K562 (cell line): ENCODE data around the gene MAPKAPK3. TPM values are rescaled to one million over a fixed set of nuclear protein-coding genes. Genes with fewer than 3 reads are reported as not detected.
A peak's percentile ranks its signal among the peaks of the same experiment; 100 is the strongest.

ENCODE experiments used
- ATAC-seq: fragments of 200-7000 bp; cut with Tn5 transposase; 3 replicates; pipeline ENCODE4 v1.9.1; 2020; ENCODE audit warnings: moderate library complexity
- BruUV-seq: library from RNA; stranded (reverse); fragments of 400-500 nt; replicated peaks from 2 replicates; lab custom pipeline; 2021; lab: Mats Ljungman, UMichigan
- CTCF ChIA-PET: fragments of 300-600 bp; formaldehyde crosslinking; extraction: SDS; loops from one replicate; lab custom pipeline; 2021; ENCODE audit warnings: low intra/inter-chr PET ratio; lab: Yijun Ruan, JAX
- POLR2A ChIA-PET: fragments of 300-600, 350-650 bp; sonication (Branson Sonifier 250); formaldehyde crosslinking; extraction: SDS; loops from one replicate; lab custom pipeline; 2021; ENCODE audit warnings: antibody characterized with exemption, inconsistent platforms; lab: Yijun Ruan, JAX
- DNase-seq, 4 experiments: peaks; one replicate each; pipeline versions ENCODE4 v3.0.0 to v3.0.0-alpha.2; 2011 to 2018; ENCODE audit warnings: low spot score in 3 of 4, mixed read lengths in 3 of 4; ENCODE audit errors: extremely low read depth in 1 of 4
- FAIRE-seq: peaks from 2 replicates; lab custom pipeline; 2011; peaks lifted over from hg19 to GRCh38; lab: Jason Lieb, UNC
- H2AFZ ChIP-seq: 2 replicates; pipeline ENCODE4 v1.6.0; 2011; ENCODE audit warnings: low read depth, low read length, control low read depth, inconsistent platforms
- H3K27ac ChIP-seq: fragments of 200-600 bp; 3 replicates; pipeline ENCODE4 v1.8.0; 2011; ENCODE audit warnings: low read depth, mild to moderate bottlenecking, control low read depth, inconsistent platforms, low read length, moderate library complexity, mixed read lengths; ENCODE audit errors: extremely low read depth
- H3K27me3 ChIP-seq, 2 experiments: fragments of 300-600 bp in 1 of 2; 2 replicates in 1 of 2; 3 replicates in 1 of 2; pipeline versions ENCODE4 v1.6.0 to v1.8.0; 2011; ENCODE audit warnings: inconsistent platforms in 2 of 2, low read length in 2 of 2, mild to moderate bottlenecking in 1 of 2, mixed read lengths in 1 of 2, moderate library complexity in 1 of 2; ENCODE audit not compliant: control insufficient read depth in 2 of 2, insufficient read depth in 2 of 2
- H3K36me3 ChIP-seq: fragments of 300-600 bp; 3 replicates; pipeline ENCODE4 v1.8.0; 2011; ENCODE audit warnings: mild to moderate bottlenecking, low read length, inconsistent platforms; ENCODE audit not compliant: control insufficient read depth, insufficient read depth
- H3K4me1 ChIP-seq, 2 experiments: fragments of 200-600 bp in 1 of 2; replicated peaks in 1 of 2; 2 replicates in 1 of 2; 3 replicates in 1 of 2; pipeline versions ENCODE4 v1.5.1 to v1.8.0; 2011; ENCODE audit warnings: inconsistent platforms in 2 of 2, low read length in 2 of 2, mild to moderate bottlenecking in 1 of 2, mixed read lengths in 1 of 2, moderate library complexity in 1 of 2; ENCODE audit not compliant: control insufficient read depth in 2 of 2, insufficient read depth in 2 of 2
- H3K4me2 ChIP-seq: 2 replicates; pipeline ENCODE4 v1.6.1; 2011; ENCODE audit warnings: low read length, control low read depth, inconsistent platforms, mixed read lengths; ENCODE audit not compliant: insufficient read depth
- H3K4me3 ChIP-seq: fragments of 200-600 bp; sonication (generic), shearing (Covaris generic); 2 replicates; pipeline ENCODE4 v1.5.1; 2016; ENCODE audit warnings: control low read depth, inconsistent platforms
- H3K79me2 ChIP-seq: fragments of 200-600 bp; 3 replicates; pipeline ENCODE4 v1.8.0; 2011; ENCODE audit warnings: low read length, inconsistent platforms; ENCODE audit not compliant: control insufficient read depth, insufficient read depth
- H3K9ac ChIP-seq, 2 experiments: 2 replicates each; pipeline versions ENCODE4 v1.6.0 to v1.6.1; 2011; ENCODE audit warnings: low read depth in 2 of 2, low read length in 2 of 2, control low read depth in 1 of 2, inconsistent platforms in 1 of 2, mild to moderate bottlenecking in 1 of 2, mixed read lengths in 1 of 2; ENCODE audit not compliant: insufficient read depth in 1 of 2
- H3K9me1 ChIP-seq: one replicate; pipeline ENCODE4 v1.6.0; 2011; ENCODE audit warnings: inconsistent platforms, mild to moderate bottlenecking, low read length, moderate library complexity; ENCODE audit not compliant: control insufficient read depth, insufficient read depth
- H3K9me3 ChIP-seq: replicated peaks from 2 replicates; pipeline ENCODE4 v1.5.1; 2011; ENCODE audit warnings: low read depth, low read length, inconsistent platforms; ENCODE audit not compliant: control insufficient read depth, insufficient read depth
- H4K20me1 ChIP-seq: replicated peaks from 2 replicates; pipeline ENCODE4 v1.6.1; 2011; ENCODE audit warnings: low read length, inconsistent platforms, mixed read lengths; ENCODE audit not compliant: control insufficient read depth, insufficient read depth
- CHCHD3 ChIP-seq: fragments of 250-450 bp; sonication (Bioruptor Pico); IDR thresholded peaks from 2 replicates; pipeline ENCODE4 v2.1.2; 2022; ENCODE audit warnings: mild to moderate bottlenecking
- GABPA ChIP-seq: fragments of 200-800 bp; sonication (Bioruptor generic); conservative IDR thresholded peaks from 2 replicates; pipeline ENCODE4 v1.6.1; 2016; ENCODE audit warnings: low read depth, missing genetic modification characterization, missing compliant biosample characterization
- NONO ChIP-seq, 2 experiments: fragments of 200-400 bp in 1 of 2; fragments of 450-650 bp in 1 of 2; formaldehyde crosslinking in 1 of 2; IDR thresholded peaks; 2 replicates each; pipeline ENCODE4 v1.6.1; 2017; ENCODE audit warnings: low read depth in 2 of 2, mild to moderate bottlenecking in 2 of 2, moderate library complexity in 2 of 2, low read length in 1 of 2
- NRF1 ChIP-seq, 2 experiments: fragments of 450-650 bp; IDR thresholded peaks in 1 of 2; conservative IDR thresholded peaks in 1 of 2; 2 replicates each; pipeline ENCODE4 v1.6.1; 2014; ENCODE audit warnings: mild to moderate bottlenecking in 2 of 2
- RBBP5 ChIP-seq: fragments of 200-600 bp; sonication (generic); IDR thresholded peaks from 2 replicates; pipeline ENCODE4 v1.6.1; 2012; ENCODE audit warnings: borderline replicate concordance, mild to moderate bottlenecking, low read length, control low read depth, inconsistent platforms; ENCODE audit not compliant: insufficient read depth, poor library complexity, severe bottlenecking
- RBM15 ChIP-seq: fragments of 200-400 bp; formaldehyde crosslinking; IDR thresholded peaks from 2 replicates; pipeline ENCODE4 v1.6.1; 2018; ENCODE audit warnings: mild to moderate bottlenecking, low read length, moderate library complexity; ENCODE audit not compliant: insufficient read depth
- RBM25 ChIP-seq: fragments of 200-400 bp; formaldehyde crosslinking; IDR thresholded peaks from 2 replicates; pipeline ENCODE4 v1.6.1; 2018; ENCODE audit warnings: low read length, low read depth, moderate library complexity; ENCODE audit not compliant: severe bottlenecking
- RFX1 ChIP-seq: fragments of 450-650 bp; IDR thresholded peaks from 2 replicates; pipeline ENCODE4 v1.6.1; 2016; ENCODE audit warnings: mild to moderate bottlenecking, moderate library complexity
- SMC3 ChIP-seq: conservative IDR thresholded peaks from 2 replicates; pipeline ENCODE4 v1.6.1; 2011; ENCODE audit warnings: low read depth, low read length, improper control_type of control experiment; ENCODE audit not compliant: insufficient read depth
- ZKSCAN1 ChIP-seq: fragments of 150-350 bp; IDR thresholded peaks from 2 replicates; pipeline ENCODE4 v1.6.1; 2016; ENCODE audit warnings: low read depth, low read length
- WGBS: fragments of 100-300 bp; shearing (Covaris generic); methylation state at CpG from one replicate; pipeline ENCODE4 v1.1.6; 2016; ENCODE audit warnings: low coverage, mixed read lengths; ENCODE audit not compliant: insufficient coverage; ENCODE audit errors: missing lambda C conversion rate; 5-methylcytosine and 5-hydroxymethylcytosine counted together
- in situ Hi-C: fragments of 300-500 bp; cut with MboI; formaldehyde crosslinking; loops from 4 replicates; pipeline ENCODE4 v1.15.0; 2018; ENCODE audit warnings: inconsistent platforms, mixed read lengths
- intact Hi-C: fragments of 100-400 bp; cut with micrococcal nuclease; formaldehyde crosslinking; loops from 2 replicates; pipeline ENCODE4 v1.14.2; 2022
- polyA plus RNA-seq, 8 experiments: library from polyadenylated mRNA; depleted of rRNA in 4 of 8; stranded (reverse) in 5 of 8; unstranded in 3 of 8; fragments of >200 nt; fragmentation: Nextera tagmentation in 2 of 8; fragmentation: Illumina TruSeq in 1 of 8; extraction: Ambion mirVana in 2 of 8; extraction: Trizol in 1 of 8; gene quantifications; 2 replicates each; pipeline versions ENCODE4 v1.2.1 to v1.2.3, GENCODE V29; 2011 to 2014; ENCODE audit warnings: inconsistent platforms in 1 of 8, missing spikeins in 1 of 8
- total RNA-seq, 7 experiments: library from RNA; depleted of rRNA in 6 of 7; stranded (reverse); fragments of >200 nt in 6 of 7; fragmentation: Illumina TruSeq in 2 of 7; extraction: Trizol in 2 of 7; gene quantifications; 2 replicates each; pipeline versions ENCODE4 v1.2.1 to v1.2.3, GENCODE V29; 2011 to 2021; ENCODE audit warnings: low replicate concordance in 1 of 7

Gene MAPKAPK3
- total and polyA plus RNA-seq, 9 of the 15 experiments (the other 6 are each of a cell fraction or from before 2014, with no cell fraction given), result 8.0 to 56.4 (median 41.2) TPM

DNA sequence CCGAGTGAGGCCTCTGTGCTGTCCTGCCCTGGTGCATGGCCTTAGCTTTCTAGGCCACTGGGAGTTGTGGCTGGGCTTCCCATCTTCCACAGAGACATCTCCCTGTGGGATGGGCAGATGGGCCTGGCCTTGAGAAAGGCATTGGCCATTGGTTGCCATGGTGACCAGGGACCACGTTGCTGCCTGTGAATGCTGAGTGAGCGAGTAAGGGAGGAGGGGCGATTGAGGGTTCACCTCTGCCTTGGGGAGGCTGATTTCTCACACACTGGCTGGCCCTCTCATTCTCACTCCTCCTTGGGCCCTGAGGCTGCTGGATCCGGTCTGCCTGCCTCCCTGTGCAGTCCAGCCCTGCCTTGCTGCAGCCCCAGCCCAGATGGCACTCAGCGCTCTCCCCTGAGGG, 31.4 kb downstream of the MAPKAPK3 start:
- CTCF ChIA-PET, result no interaction called here
- H3K79me2 ChIP-seq, result no peaks in the 10 kb centered on the region
- H3K27ac ChIP-seq, result no peak overlapping the region
- H3K9me1 ChIP-seq, result no peaks in the 10 kb centered on the region
- POLR2A ChIA-PET, result no interaction called here
- H3K27me3 ChIP-seq, result no peaks in the 10 kb centered on the region
- no peak overlapping the region for H2AFZ ChIP-seq
- no peak overlapping the region for H3K4me3 ChIP-seq
- in situ Hi-C loops, result loop anchor here (25.0 kb wide), 1 partner anchor 1039 kb away; no protein-coding TSS in a partner anchor
- 37% methylated on average over 4 of the region's 6 CpGs for WGBS
- 0 out of 2 replicates have a peak, but pooled peaks cover 6% of the 10 kb centered on the region for H4K20me1 ChIP-seq
- peak; percentile 32; the same call in 2 of the 3 replicates for ATAC-seq
- H3K4me2 ChIP-seq, result no peak overlapping the region
- no TSS peak for BruUV-seq
- no peak for TF ChIP-seq SMC3
- TF ChIP-seq NONO (IDR thresholded peaks at IDR 0.05; ENCODE audit: low read depth in 2 of 2, low read length in 1 of 2), result no peak
- TF ChIP-seq RFX1, result peak; percentile 90
- no peak for TF ChIP-seq RBM15
- peak in 3 of 4 experiments; percentile 18 to 23 (median 23) for DNase-seq
- no peak for FAIRE-seq
- peak overlapping the region in 1 of 2 experiments; percentile 52; a peak in 1 of 4 replicates for H3K9ac ChIP-seq
- intact Hi-C loops, result no loop called here
- H3K36me3 ChIP-seq, result peaks cover 41% of the 10 kb centered on the region; the same call in 1 of the 3 replicates
- peaks cover 0 to 4% of the 10 kb centered on the region in 2 experiments; a peak in 2 of 5 replicates for H3K4me1 ChIP-seq
- no peaks in the 10 kb centered on the region for H3K9me3 ChIP-seq

DNA sequence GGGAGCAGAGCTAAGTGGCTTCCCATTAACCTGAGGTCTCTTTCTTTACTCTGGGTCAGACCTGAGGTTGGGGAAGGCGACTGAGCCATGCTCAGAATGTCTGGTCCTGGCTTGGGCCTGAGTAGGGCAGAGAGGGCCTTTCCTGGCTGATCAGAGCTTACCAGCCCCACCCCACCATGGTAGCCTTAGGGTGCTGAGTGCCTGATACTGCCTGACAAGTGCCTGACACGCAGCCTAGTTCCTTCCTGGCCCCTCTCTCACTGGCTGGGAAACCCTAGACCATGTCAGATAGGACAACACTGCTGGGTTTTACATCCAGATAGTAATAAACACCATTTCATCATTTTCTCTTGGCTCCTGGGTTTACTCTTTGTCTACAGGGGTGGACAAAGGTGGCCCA, 32.0 kb downstream of the MAPKAPK3 start:
- TF ChIP-seq GABPA (tag) (no peak), NRF1 (conservative IDR thresholded peaks at IDR 0.05 in 1 of 2, IDR thresholded peaks at IDR 0.05 in 1 of 2) (no peak), ZKSCAN1 (no peak), RBM25 (no peak), RBBP5 (no peak), CHCHD3 (no peak)
- H3K4me3 ChIP-seq, result no peak overlapping the region
- H3K9me1 ChIP-seq, result no peaks in the 10 kb centered on the region
- H3K27me3 ChIP-seq, result no peaks in the 10 kb centered on the region
- ChIA-PET POLR2A (interaction anchor here (1.0 kb wide), 1 partner anchor 9 kb away, joined by 4 read pairs; no protein-coding TSS in a partner anchor), CTCF (no interaction called here)
- ATAC-seq, result no peak
- H3K4me2 ChIP-seq, result no peak overlapping the region
- TSS peak; percentile 42 for BruUV-seq
- peaks cover 0 to 4% of the 10 kb centered on the region in 2 experiments; a peak in 2 of 5 replicates for H3K4me1 ChIP-seq
- H4K20me1 ChIP-seq, result peaks cover 6% of the 10 kb centered on the region; the same call in 1 of the 2 replicates
- no peaks in the 10 kb centered on the region for H3K9me3 ChIP-seq
- no peak for DNase-seq
- H3K79me2 ChIP-seq, result no peaks in the 10 kb centered on the region
- H3K36me3 ChIP-seq, result peaks cover 36% of the 10 kb centered on the region; the same call in 1 of the 3 replicates
- no peak overlapping the region for H3K27ac ChIP-seq
- H3K9ac ChIP-seq, result no peak overlapping the region
- no peak overlapping the region for H2AFZ ChIP-seq
- WGBS, result 72% methylated on average over 2 of the region's 2 CpGs
- in situ Hi-C loops (loop anchor here (25.0 kb wide), 1 partner anchor 1038 kb away; no protein-coding TSS in a partner anchor), intact Hi-C loops (no loop called here)
- FAIRE-seq, result no peak
